Measurements from ENCODE around the gene CLEC2D.
A peak's percentile ranks its signal among the peaks of the same experiment; 100 is the strongest.
"Not testable (repeated sequence)": the region's sequence is repeated elsewhere in the genome, so short reads cannot be mapped to it uniquely, and the experiment has no call there.

Gene CLEC2D, protein sequence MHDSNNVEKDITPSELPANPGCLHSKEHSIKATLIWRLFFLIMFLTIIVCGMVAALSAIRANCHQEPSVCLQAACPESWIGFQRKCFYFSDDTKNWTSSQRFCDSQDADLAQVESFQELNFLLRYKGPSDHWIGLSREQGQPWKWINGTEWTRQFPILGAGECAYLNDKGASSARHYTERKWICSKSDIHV

DNA sequence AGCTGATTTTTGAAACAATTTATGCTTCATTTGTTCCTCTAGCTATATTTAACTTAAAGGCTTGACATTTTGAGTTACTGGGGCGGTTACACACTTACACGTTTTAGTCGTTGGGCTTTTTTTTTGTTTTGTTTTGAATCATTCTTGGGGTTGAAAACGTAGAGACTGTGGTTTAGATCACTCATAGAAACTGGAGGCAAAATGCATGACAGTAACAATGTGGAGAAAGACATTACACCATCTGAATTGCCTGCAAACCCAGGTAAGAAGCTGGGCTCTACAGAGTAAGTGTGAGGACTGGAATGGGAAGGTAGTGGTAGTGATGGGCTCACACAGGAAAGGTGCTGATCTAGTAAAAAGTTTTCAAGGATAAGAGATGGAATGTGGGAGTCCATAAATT, at the start of gene CLEC2D:
Gene CLEC2D (plus strand): TSS at position 180 of the 400 bp plus-strand sequence. CDS start 22 bp downstream, at position 202.
- peak; percentile 81 for DNase-seq

DNA sequence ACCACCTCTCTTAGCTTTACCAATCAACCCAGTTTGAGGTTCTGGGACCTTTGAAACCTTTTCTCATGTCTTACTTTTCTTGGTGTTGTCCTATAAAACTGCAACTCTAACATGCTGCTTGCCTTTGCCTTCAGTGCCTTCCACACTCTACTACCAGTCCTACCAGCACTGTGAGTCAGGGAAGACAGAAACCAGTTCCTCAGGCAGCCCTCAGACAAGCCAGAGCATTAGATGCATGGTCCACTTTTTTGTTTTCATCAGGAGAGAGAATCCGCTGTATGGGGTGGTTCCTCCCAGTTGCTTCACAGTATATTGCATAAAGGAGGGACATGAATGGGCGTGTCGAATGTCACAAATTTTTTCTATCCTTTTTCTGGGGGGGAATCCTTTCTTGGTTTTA, 44.5 kb upstream of the CLEC2D start:
- DNase-seq, result no peak

DNA sequence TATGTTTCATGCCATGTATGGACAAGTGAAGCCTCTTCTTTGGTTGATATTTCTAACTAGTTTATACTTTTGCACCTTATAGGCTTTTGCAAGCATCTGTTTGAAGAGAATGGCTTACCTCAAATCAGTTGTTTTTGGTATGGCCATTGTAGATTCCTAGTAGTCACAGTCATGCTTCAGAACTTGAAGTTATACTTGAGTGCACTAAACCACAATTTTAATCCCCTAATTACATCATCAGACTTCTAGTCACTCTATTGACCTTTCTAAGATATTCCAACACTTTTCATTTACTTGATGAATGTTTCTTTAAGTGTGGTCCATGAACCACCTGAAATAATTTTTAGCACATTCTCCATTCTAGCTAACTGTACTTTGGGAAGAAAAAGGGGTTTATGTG, 43.2 kb upstream of the CLEC2D start:
- DNase-seq, result no peak

DNA sequence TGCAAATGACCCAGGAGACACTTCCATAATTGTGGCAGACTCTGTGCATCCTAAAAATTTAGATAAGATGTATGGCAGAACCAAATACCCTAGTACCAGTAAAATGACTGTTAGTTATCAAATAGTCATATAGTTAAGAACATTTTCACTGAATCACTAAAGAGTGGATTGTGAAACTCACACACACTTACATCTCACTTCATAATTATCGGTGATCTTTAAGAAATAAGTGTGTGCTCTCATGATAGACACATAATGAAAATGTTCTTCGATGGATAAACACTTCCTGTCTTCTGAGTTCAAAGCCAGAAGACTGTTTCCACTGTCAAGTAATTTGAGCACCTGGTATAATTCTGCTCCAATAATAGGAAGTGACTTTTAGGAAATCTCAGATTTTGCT, 42.7 kb upstream of the CLEC2D start:
- DNase-seq, result no peak

DNA sequence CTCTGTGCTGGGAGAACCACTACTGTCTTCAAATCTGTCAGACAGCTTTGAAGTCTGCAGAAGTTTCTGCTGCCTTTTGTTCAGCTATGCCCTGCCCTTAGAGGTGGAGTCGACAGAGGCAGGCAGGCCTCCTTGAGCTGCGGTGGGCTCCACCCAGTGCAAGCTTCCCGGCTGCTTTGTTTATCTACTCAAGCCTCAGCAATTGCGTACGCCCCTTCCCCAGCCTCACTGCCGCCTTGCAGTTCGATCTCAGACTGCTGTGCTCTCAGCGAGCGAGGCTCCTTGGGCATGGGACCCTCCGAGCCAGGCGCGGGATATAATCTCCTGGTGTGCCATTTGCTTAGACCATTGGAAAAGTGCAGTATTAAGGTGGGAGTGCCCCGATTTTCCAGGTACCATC, 36.7 kb upstream of the CLEC2D start:
- no peak for DNase-seq

DNA sequence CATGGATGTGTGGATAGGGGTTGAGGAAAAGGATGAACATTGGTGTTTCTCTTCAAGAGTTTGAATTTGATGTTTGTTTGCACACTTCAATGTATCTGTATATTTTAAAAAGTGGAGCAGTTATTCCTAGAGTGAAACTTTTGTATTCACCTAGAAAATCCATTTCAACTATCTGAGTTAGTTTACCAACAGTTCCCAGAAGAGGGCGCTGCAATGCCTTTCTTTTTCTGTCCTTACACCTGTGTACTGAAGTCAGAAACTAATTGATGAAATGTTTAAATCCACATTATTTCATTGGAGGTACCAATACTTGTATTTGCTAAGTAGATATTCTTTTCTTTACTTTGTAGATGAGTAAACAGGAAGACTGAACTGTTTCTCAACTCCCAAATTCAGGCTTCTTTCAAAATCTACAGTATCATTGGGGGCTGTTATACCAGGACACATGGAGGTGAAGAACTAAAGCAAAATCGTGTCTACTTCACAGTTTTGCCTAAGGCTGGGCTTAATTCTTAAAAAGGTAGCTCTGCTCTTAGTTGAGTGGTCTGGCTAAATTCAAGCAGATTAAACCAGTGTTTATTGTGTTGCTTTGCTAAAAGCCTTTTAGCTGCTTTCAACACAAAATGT, 35.2 kb upstream of the CLEC2D start:
- DNase-seq, result peak; percentile 86

DNA sequence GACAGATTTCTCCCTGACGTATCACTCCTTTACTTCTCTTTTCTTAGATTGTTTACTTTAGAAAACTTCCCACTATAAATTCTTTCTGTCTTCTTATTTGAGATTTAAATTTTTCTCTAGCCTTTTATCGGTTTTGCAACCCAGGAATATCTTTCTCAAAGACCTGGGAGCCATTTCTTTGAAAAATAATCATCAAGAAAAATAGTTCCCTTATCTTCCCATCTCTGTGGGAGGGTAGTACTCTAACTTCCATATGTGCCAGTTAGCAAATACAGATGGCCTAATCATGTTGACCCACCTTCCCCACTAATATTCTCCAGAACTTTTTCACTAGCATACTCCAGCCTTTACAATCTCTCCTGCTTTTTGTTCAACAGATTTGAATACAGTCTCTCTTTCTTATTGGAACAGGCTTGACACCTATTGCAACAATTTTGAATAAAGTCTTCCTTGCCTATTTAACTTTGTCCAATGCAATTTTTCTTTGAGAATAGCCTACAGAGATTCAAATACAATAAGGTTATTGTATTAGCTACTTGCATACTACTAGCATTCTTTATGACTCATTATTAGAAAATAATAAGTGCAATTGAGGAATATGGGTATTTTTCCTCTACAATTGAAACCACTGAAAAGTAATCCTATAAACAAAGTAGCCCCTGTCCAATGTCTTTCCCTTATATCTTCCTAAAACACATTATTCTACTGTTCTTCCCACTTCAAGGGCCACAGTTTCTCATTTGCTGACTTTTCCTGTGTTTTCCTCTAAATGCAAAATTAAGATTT, 34.4 kb upstream of the CLEC2D start:
- DNase-seq, result no peak

DNA sequence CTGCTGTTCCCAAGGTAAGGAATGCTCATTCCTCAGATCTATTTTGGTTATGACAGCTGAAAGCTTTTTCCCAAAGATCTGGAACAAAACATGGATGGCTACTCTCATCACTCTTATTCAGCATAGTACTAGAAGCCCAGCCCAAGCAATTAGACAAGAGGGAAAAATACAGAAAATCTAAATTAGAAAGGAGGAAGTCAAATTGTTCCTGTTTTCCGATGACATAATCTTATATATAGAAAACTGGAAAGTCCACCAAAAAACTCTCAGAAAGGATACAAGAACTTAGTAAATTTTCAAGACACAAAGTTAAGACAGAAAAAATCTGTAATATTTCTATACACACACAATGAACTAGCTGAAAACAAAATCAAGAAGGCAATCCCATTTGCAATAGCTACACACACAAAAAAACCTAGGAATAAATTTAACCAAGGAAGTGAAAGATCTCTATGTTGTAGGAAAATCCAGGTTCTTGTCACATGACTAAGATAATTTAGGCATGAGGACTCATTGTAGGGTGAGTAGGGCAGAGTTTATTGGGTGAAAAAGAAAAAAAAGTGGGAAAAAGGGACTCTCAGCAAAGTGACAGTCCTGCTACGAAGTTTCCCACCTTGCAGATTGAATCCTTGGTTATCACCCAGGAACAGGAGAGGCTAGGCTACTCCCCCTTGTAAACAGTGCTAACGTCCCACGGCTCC, 33.2 kb upstream of the CLEC2D start:
- no peak for DNase-seq

DNA sequence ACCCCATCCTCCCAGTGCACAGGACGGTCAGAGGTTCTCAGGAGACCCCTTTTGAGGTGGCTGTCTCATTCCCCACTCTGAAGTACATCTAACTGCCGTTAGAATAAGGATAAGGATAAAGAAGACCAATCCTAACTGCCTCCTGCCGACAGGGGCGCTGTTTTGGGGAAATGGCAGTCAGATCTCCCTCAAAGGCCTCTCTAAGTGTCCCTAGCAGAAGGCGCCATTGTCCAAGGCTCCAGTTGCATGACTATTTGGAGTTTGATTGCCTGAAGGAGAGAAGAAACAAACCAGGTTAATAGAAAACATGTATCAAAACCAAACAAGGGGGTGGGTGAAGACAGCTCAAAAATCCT, 32.7 kb upstream of the CLEC2D start:
- no peak for DNase-seq

DNA sequence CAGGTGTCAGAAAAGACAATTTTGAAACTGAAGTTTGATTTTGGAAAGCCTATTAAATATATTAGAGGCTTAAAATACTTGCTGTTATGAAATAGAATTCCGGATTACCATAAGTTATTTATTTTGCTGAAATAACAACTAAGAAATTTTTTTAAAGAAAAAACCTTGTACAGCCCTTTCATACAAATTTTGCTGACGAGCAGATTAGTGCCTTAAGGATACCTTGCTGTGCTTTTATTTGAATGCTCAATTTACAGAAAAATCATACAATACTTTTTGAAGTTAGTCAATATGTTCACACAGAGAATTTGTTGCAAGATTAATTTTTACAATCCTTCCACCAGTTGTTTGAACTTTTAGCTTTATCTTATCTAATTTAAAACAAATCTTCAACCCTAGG, 29.5 kb upstream of the CLEC2D start:
- no peak for DNase-seq

DNA sequence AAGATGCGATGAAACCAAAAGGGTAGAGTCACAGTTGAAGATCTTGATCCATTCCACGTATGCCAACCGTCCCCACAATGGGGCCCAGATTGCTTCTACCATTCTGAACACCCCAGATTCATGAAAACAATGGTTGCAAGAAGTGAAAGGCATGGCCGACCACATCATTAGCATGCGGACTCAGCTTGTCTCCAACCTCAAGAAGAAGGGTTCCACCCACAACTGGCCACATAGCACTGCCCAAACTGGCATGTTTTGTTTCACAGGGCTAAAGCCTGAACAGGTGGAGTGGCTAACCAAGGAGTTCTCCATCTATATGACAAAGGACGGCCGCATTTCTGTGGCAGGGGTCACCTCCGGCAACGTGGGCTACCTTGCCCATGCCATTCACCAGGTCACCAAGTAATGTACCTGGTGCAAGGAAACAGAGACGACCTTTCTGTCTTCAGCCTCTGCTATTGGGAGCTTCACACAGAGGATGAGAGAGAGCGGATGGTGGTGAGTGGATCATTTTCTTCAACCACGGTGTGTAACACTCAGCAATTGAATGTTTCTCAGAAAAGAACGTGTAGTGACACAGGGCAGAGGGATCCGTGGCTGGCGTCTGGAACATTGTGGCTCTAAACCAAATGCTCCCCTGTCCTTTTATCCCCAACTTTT, 26.8 kb upstream of the CLEC2D start:
- DNase-seq, result no peak

DNA sequence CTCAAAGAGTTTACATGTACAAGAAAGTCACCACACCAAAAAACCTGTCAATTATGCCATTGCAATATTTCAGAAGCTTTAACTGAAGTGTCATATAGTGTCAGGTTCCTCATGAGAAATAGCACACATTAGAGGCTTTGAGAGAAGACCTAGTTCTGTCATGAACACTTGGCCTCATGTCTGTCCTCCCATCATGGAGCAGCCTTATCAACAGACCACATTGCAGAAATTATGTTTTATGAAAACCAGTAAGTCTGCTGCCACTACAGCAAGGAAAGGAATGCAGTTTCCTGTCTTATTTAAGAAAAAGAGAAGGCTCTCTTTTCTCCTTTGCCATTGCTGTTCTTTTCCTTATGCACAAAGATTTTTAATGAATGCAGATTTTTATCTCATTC, 26.2 kb upstream of the CLEC2D start:
- DNase-seq, result no peak

DNA sequence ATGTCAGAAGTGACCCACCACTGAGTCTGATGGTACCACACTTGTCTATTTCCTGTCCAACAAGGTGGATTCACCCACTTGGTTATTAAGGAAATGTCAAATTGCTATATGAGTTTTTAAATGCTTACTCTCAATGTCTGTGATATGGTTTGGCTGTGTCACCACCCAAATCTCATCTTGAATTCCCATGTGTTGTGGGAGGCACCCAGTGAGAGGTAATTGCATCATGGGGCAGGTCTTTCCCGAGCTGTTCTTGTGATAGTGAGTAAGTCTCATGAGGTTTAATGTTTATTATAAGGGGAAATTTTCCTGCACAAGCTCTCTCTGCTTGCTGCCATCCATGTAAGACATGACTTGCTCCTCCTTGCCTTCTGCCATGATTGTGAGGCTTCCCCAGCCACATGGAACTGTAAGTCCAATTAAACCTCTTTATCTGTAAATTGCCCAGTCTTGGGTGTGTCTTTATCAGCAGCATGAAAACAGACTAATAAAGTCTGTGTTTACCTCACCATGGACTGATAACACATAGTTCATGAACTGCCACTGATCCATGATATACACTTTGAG, 24.4 kb upstream of the CLEC2D start:
- DNase-seq, result not testable (repeated sequence)

DNA sequence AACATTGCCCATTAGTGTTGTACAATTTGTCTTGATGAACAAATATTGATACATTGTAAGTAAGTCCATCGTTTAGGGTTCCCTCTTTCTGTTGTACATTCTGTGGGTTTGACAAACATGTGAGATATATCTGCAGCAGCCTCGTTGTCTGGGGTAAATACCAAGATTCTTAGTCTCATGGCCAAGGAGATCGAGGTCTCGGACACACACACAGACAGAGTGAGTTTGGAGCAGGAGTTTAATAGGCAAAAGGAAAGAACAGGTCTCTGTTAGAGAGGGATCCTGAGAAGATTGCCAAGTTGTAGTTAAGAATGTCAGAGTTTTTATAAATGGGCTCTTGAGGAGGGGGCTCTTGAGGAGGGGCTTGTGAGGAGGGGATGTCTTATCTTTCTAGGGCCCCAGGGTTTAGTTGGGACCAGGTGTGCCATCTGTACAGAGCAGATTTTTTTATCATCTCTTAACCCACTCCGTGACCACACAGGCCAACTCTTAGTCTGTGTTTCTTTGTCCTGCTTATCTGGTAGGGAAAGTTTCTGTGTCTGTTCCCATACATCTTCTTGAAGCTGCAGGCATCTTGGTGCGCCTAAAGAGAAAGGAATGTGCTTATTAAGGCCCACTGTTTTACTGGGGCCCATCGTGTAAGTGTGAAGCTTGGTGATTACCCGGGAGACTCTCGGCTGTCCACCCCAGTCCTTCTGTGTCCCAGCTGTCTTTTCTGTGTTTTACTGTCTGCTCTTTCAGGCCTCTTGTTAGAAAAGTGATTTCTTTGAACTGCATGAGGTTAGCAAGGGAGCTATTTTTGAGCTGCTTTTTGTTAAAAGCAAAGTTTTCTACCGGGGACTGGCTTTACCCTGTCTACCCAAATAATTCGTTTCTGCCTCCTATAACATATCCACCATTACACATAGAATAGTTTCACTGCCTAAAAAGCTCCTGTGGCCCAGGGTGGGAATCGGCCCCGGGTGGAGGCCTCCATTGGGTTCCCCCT, 22.4 kb upstream of the CLEC2D start:
- no peak for DNase-seq

DNA sequence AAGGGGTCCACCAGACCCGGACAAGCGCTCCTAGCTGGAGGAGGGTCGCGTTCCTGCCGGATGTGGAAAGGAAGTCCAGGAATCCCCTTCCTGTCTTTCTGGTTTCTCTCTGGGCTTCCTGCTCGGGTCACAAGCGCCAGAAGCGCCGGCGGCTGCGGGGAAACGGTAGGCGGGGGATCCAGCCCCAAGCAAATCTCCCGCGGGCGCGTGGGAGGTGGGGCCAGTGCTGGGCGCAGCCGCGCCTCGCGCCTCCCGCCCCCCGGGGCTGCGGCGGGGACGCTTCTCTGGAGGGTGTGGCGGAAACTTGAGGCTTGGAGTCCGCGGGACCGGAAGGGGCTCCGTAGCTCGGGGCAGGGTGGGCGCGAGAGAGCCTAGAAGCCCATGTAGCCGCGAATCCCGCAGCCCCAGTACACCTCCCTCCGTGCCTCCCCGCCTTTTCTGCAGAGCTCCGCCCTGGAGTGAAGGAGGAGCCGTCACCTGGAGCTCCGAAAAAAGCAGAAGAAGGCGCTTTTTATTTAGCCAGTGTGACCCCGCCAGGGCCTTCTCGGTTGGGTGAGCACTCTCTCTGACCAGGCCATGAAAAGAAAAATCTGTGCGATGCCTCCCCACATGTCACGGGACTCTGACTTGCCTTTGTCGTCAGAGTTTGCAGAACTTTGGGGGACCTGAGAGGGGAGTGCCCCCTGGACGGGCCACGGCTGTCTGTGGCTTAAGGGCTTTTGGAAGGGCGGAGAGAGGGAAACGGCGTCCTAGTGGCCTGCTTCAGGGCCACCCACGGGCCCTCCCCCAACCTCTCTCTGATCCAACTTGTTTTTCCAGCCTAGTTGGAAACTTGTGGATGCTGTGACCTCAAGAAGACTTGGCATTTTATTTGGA, 21.4 kb upstream of the CLEC2D start:
- peak; percentile 97 for DNase-seq

DNA sequence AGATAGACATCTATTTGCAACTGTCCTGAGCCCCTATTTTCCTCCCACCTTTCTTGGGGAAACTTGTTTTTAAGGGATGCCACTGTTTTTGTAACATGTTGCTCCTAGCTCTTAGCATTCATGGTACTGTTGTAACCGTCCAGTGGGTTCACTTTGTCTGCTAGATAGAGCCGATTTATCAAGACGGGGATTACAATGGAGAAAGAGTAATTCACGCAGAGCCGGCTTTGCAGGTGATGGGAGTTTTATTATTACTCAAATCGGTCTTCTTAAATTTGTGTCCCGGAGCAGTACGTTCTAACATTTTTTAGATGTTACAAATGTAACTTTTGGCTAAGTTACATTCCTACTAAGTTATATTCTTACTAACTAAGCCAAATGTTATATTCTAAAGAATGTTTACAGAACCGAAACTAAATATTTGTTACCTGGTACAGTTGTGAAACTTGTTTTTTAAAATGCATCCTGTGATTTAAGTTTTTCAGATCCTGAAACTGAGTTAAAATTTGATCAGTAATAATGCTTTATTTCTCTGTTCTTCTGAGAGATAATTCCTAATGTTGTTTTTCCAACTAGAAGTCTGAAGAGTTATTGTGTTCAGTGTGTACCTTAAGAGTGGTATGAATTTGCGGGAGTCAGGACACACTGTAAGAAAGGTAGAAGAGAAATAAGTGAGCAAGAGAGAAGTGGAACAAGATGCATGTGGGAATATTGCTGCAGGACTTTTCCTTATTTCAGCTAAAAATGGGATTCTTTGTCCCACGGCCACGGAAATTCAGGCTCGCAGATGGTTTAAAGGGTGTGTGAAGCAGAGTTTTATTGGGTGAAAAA, 20.6 kb upstream of the CLEC2D start:
- DNase-seq, result no peak

DNA sequence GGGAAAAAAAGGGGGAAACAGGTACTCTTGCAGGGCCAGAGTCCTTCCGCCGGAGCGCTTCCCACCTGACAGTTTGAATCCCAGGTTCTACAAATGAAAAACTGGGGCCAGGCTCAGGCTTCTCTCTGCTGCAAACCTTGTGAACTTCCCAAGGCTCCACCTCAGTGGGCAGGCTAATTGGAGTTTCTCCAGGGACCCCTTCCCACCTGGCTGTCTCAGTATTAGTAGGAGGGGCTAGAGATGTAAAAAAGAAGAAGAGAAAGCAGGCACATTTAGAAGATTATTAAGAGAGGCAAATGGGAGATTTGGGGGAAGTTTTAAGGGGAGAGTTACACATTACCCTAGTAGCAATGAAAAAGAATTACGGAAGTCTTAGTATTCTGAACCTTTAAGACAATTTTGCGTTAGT, 20.0 kb upstream of the CLEC2D start:
- peak; percentile 82 for DNase-seq

DNA sequence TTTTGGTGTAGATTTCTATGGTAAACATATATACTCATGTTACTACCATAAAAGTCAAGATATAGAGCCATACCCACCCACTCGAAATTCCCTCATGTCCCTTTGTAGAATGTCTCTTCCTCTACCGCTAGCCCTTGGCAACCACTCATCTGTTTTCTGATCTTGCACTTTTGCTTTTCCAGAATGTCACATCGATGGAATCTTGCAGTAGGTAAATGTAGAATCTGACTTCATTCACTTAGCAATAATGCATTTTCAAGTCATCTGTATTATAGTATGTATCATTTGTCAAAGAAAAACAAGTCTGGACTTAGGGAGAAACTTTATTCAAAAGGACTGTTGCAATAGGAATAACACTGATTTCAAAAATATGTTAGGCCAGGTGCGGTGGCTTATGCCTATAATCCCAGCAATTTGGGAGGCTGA, 19.3 kb upstream of the CLEC2D start:
- DNase-seq, result no peak

DNA sequence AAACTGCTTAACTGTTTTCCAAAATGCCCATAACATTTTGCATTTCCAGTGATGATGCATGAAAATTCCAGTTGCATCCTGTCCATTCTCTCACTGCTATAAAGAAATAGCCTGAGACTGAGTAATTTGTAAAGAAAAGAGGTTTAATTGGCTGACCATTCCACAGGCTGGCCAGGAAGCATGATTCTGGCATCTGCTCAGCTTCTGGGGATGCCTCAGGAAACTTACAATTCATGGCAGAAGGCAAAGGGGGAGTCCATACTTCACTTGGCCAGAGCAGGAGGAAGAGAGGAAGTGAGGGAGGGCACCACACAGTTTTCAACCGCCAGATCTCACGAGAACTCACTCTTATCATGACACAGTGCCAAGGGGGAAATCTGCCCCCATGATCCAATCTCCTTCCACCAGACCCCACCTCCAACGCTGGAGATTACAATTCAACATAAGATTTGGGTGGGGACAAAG, 18.2 kb upstream of the CLEC2D start:
- DNase-seq, result peak; percentile 80

Measured in activated CD8-positive, alpha-beta memory T cell treated with anti-CD3 and anti-CD28 coated beads for 24 hours (primary cell).